Activated T-cell treated with anti-CD3 and anti-CD28 coated beads, Interleukin-2, amount 50 U/mL, for 72 hours (primary cell): ENCODE measurements around the gene IL22RA1. TPM values are rescaled to one million over a fixed set of nuclear protein-coding genes. Genes with fewer than 3 reads are reported as not detected.

ENCODE experiments used
- ATAC-seq, 2 donors: fragments of 150-1000 bp; cut with Tn5 transposase; replicated peaks in 1 of 2; 2 replicates each; pipeline ENCODE4 v1.10.0; 2021; ENCODE audit warnings: moderate library complexity in 2 of 2, mild to moderate bottlenecking in 1 of 2
- DNase-seq, 2 donors: peaks; one replicate each; pipeline ENCODE4 v3.0.0; 2021 to 2022; ENCODE audit warnings: mixed read lengths in 1 of 2
- H3K27ac Mint-ChIP-seq: one replicate; pipeline ENCODE4 v1.8.0; 2022; ENCODE audit warnings: mild to moderate bottlenecking, moderate library complexity, mixed read lengths
- H3K27me3 Mint-ChIP-seq: one replicate; pipeline ENCODE4 v1.8.0; 2022; ENCODE audit warnings: low read depth, mixed read lengths
- H3K36me3 Mint-ChIP-seq, 2 donors: one replicate each; pipeline ENCODE4 v1.8.0; 2022; ENCODE audit warnings: mixed read lengths in 2 of 2, mild to moderate bottlenecking in 1 of 2; ENCODE audit not compliant: insufficient read depth in 2 of 2
- H3K4me1 Mint-ChIP-seq: one replicate; pipeline ENCODE4 v1.8.0; 2022; ENCODE audit warnings: low read depth, mixed read lengths
- H3K4me3 Mint-ChIP-seq, 2 donors: one replicate each; pipeline ENCODE4 v1.8.0; 2022; ENCODE audit warnings: mild to moderate bottlenecking in 2 of 2, mixed read lengths in 2 of 2, moderate library complexity in 2 of 2
- H3K9me3 Mint-ChIP-seq, 2 donors: one replicate each; pipeline ENCODE4 v1.8.0; 2022; ENCODE audit warnings: mixed read lengths in 2 of 2
- total RNA-seq, 2 donors: library from RNA; stranded (reverse); gene quantifications; one replicate each; pipeline ENCODE4 v1.2.3, GENCODE V29; 2022

Gene IL22RA1
- total RNA-seq, 2 donors from 2014 or later: not detected

- H3K27ac Mint-ChIP-seq: no peak overlapping the region
- no peak overlapping the region for H3K4me3 Mint-ChIP-seq
- no peaks in the 10 kb centered on the region for H3K4me1 Mint-ChIP-seq
- no peaks in the 10 kb centered on the region for H3K27me3 Mint-ChIP-seq
- no peak for ATAC-seq
- DNase-seq: no peak
- no peaks in the 10 kb centered on the region for H3K9me3 Mint-ChIP-seq
- no peaks in the 10 kb centered on the region for H3K36me3 Mint-ChIP-seq
Measured at GRCh38 chr1:24075590-24075854, 67.4 kb downstream of the IL22RA1 start.

- H3K27me3 Mint-ChIP-seq: no peaks in the 10 kb centered on the region
- H3K4me3 Mint-ChIP-seq: no peak overlapping the region
- H3K4me1 Mint-ChIP-seq: no peaks in the 10 kb centered on the region
- H3K27ac Mint-ChIP-seq: no peak overlapping the region
- DNase-seq: no peak
- no peaks in the 10 kb centered on the region for H3K36me3 Mint-ChIP-seq
- no peaks in the 10 kb centered on the region for H3K9me3 Mint-ChIP-seq
- no peak for ATAC-seq
Measured at GRCh38 chr1:24074817-24075589, 67.9 kb downstream of the IL22RA1 start.

- Mint-ChIP-seq H3K4me3 (no peak overlapping the region), H3K27ac (no peak overlapping the region), H3K9me3 (no peaks in the 10 kb centered on the region), H3K36me3 (no peaks in the 10 kb centered on the region), H3K27me3 (peaks cover 1% of the 10 kb centered on the region), H3K4me1 (no peaks in the 10 kb centered on the region)
- ATAC-seq: no peak
- no peak for DNase-seq
Measured at GRCh38 chr1:24074196-24074595, 68.7 kb downstream of the IL22RA1 start.

GRCh38 chr1:24071941-24072340 is 71.0 kb downstream of the IL22RA1 start:
- ATAC-seq: no peak
- Mint-ChIP-seq H3K9me3 (no peaks in the 10 kb centered on the region), H3K4me3 (no peak overlapping the region), H3K27ac (no peak overlapping the region), H3K36me3 (no peaks in the 10 kb centered on the region), H3K27me3 (peaks cover 10% of the 10 kb centered on the region), H3K4me1 (no peaks in the 10 kb centered on the region)
- no peak for DNase-seq

- ATAC-seq (peak; percentile 88), DNase-seq (peak; percentile 78 to 83)
- H3K4me1 Mint-ChIP-seq: no peaks in the 10 kb centered on the region
- H3K27ac Mint-ChIP-seq: no peak overlapping the region
- H3K4me3 Mint-ChIP-seq: no peak overlapping the region
- H3K27me3 Mint-ChIP-seq: peaks cover 10% of the 10 kb centered on the region
- H3K9me3 Mint-ChIP-seq: no peaks in the 10 kb centered on the region
- no peaks in the 10 kb centered on the region for H3K36me3 Mint-ChIP-seq
Measured at GRCh38 chr1:24070821-24071393, 72.0 kb downstream of the IL22RA1 start.

- H3K4me3 Mint-ChIP-seq: no peak overlapping the region
- ATAC-seq (no peak), DNase-seq (no peak)
- H3K27me3 Mint-ChIP-seq: peaks cover 10% of the 10 kb centered on the region
- no peaks in the 10 kb centered on the region for H3K9me3 Mint-ChIP-seq
- H3K36me3 Mint-ChIP-seq: no peaks in the 10 kb centered on the region
- no peaks in the 10 kb centered on the region for H3K4me1 Mint-ChIP-seq
- no peak overlapping the region for H3K27ac Mint-ChIP-seq
Measured at GRCh38 chr1:24069817-24070216, 73.1 kb downstream of the IL22RA1 start.

Other genes starting within 250 kb of the IL22RA1 start
- gene CNR2, start 229.8 kb downstream of the IL22RA1 start, total RNA-seq: under 1 TPM; 0.35 to 0.72 TPM
- gene PNRC2, start 183.3 kb downstream of the IL22RA1 start, total RNA-seq: 100 to 1,000 TPM; 187 to 196 TPM
- 100 to 1,000 TPM; 217 to 264 TPM for gene SRSF10, start 162.8 kb downstream of the IL22RA1 start, total RNA-seq
- gene MYOM3, start 31.0 kb downstream of the IL22RA1 start, total RNA-seq: not detected
- 10 to 100 TPM; 11.8 to 19.2 TPM for gene IFNLR1, start 44.1 kb upstream of the IL22RA1 start, total RNA-seq
- gene GRHL3, start 176.2 kb upstream of the IL22RA1 start, total RNA-seq: 1 to 10 TPM in 1 of 2 donors, under 1 TPM in 1; 0.28 to 2.0 TPM